WERI-Rb-1 (cell line): ENCODE results near the gene LIMCH1.
"Not testable (repeated sequence)": the region's sequence is repeated elsewhere in the genome, so short reads cannot be mapped to it uniquely, and the experiment has no call there.

Experiments
- DNase-seq: peaks from one replicate; pipeline ENCODE4 v3.0.0-alpha.2; 2020
- H3K27ac ChIP-seq: fragments of 250-450 bp; sonication (Bioruptor Pico); 2 replicates; pipeline ENCODE4 v1.5.1; 2020; ENCODE audit warnings: mild to moderate bottlenecking, moderate library complexity
- H3K27me3 ChIP-seq: fragments of 250-450 bp; sonication (Bioruptor Pico); 2 replicates; pipeline ENCODE4 v1.5.1; 2021; ENCODE audit warnings: mild to moderate bottlenecking, low read depth, moderate library complexity; ENCODE audit not compliant: insufficient read depth, severe bottlenecking
- H3K36me3 ChIP-seq: fragments of 250-450 bp; sonication (Bioruptor Pico); 2 replicates; pipeline ENCODE4 v1.5.1; 2020; ENCODE audit warnings: mild to moderate bottlenecking, moderate library complexity
- H3K4me3 ChIP-seq: 2 replicates; pipeline ENCODE4 v1.5.1; 2011; ENCODE audit warnings: low read depth, mild to moderate bottlenecking, control low read depth, low read length
- H3K9me3 ChIP-seq: fragments of 250-450 bp; sonication (Bioruptor Pico); 2 replicates; pipeline ENCODE4 v1.5.1; 2021; ENCODE audit warnings: mild to moderate bottlenecking, moderate library complexity; ENCODE audit not compliant: severe bottlenecking
- TF ChIP-seq, protein P1 (sequence below): IDR thresholded peaks from 2 replicates; pipeline ENCODE4 v1.5.1; 2011; ENCODE audit warnings: low read depth, mild to moderate bottlenecking, control low read depth, inconsistent platforms, low read length

LIMCH1 gene

DNA sequence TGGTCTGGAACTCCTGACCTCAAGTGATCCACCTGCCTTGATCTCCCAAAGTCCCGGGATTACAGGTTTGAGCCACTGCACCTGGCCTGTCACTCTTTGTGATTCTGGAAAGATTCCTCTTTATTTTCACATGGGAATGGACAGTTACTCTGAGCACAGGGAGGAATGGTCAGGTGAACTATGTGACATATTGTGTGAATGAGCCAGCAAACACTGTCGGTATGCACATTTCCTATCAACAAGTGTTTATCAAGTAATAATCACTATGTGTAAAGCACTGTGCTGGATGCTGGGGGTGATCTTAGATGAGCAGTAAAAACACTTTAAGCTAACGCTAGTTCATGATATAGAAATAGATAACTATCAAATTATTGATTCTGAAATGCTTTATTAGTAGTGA, 97.5 kb downstream of the LIMCH1 start:
- no peak overlapping the region for H3K27ac ChIP-seq
- no peak overlapping the region for H3K4me3 ChIP-seq
- TF ChIP-seq, protein P1, sequence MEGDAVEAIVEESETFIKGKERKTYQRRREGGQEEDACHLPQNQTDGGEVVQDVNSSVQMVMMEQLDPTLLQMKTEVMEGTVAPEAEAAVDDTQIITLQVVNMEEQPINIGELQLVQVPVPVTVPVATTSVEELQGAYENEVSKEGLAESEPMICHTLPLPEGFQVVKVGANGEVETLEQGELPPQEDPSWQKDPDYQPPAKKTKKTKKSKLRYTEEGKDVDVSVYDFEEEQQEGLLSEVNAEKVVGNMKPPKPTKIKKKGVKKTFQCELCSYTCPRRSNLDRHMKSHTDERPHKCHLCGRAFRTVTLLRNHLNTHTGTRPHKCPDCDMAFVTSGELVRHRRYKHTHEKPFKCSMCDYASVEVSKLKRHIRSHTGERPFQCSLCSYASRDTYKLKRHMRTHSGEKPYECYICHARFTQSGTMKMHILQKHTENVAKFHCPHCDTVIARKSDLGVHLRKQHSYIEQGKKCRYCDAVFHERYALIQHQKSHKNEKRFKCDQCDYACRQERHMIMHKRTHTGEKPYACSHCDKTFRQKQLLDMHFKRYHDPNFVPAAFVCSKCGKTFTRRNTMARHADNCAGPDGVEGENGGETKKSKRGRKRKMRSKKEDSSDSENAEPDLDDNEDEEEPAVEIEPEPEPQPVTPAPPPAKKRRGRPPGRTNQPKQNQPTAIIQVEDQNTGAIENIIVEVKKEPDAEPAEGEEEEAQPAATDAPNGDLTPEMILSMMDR = no peak

DNA sequence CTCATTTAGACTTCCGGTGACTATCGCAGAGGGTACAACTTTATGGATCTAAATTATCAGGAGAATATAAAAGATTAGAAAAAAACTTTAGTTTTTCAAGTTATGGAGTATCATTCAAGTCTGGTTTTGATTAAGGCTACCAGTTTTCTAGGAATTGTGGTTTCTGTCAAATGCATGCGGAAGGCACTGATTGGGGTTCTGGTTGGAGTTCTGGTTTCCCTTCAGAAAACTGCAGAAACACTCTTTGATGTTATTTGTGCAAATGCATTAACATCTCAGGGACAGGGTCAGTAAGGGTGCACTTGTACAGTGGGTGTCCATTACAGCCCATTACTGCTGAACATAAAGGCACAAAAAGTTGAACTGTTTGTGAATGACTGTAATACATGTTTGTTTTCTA, 100.2 kb downstream of the LIMCH1 start:
- no peak overlapping the region for H3K4me3 ChIP-seq
- no peak overlapping the region for H3K27ac ChIP-seq
- no peaks in the 10 kb centered on the region for H3K9me3 ChIP-seq
- no peaks in the 10 kb centered on the region for H3K36me3 ChIP-seq
- no peak for DNase-seq
- no peaks in the 10 kb centered on the region for H3K27me3 ChIP-seq
- TF ChIP-seq, protein P1 = no peak

More for the DNA sequence above, 97.5 kb downstream of the LIMCH1 start:
- DNase-seq = no peak
- Histone ChIP-seq H3K36me3 (no peaks in the 10 kb centered on the region), H3K9me3 (no peaks in the 10 kb centered on the region), H3K27me3 (no peaks in the 10 kb centered on the region)

DNA sequence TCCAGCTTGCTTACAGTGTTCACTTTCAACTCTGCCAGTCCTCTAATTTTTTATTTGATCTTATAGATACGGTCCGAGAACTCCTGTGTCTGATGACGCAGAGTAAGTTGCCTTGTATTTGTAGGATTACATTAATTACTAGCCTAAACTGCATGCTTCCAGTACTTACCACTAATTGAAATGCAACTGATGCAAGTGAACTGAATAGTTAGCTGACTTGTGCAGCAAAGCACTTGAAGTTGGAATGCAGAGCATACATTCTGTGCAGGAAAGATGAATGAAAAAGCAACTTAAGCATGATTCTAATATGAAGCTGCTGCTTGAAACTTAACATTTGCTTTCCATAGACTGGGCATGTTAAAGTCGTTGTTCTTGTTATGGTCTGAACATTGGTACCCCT, 100.9 kb downstream of the LIMCH1 start:
- TF ChIP-seq, protein P1 = no peak
- no peak for DNase-seq
- Histone ChIP-seq H3K4me3 (no peak overlapping the region), H3K27me3 (no peaks in the 10 kb centered on the region), H3K36me3 (no peaks in the 10 kb centered on the region), H3K27ac (no peak overlapping the region), H3K9me3 (no peaks in the 10 kb centered on the region)

DNA sequence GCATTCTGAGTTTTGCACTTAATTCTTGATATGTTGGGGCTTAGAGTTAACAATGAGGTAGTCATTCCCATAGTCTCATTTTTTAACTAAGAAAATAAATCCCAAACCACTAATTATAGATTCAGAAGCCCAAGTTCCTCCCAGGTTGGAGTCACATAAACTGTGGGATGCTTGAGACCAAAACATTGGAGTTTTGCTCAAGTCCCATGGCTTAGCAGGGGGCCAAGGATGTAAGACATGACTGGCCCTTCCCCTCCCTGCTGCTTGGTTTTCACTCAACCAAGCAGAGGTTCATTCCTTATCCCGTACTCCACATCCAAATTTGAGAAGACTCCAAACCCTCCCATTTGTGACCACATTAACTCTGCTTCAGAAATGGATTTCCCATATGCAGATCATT, 101.3 kb downstream of the LIMCH1 start:
- DNase-seq = no peak
- Histone ChIP-seq H3K27ac (no peak overlapping the region), H3K27me3 (no peaks in the 10 kb centered on the region), H3K4me3 (no peak overlapping the region), H3K36me3 (no peaks in the 10 kb centered on the region), H3K9me3 (no peaks in the 10 kb centered on the region)
- TF ChIP-seq, protein P1 = no peak

DNA sequence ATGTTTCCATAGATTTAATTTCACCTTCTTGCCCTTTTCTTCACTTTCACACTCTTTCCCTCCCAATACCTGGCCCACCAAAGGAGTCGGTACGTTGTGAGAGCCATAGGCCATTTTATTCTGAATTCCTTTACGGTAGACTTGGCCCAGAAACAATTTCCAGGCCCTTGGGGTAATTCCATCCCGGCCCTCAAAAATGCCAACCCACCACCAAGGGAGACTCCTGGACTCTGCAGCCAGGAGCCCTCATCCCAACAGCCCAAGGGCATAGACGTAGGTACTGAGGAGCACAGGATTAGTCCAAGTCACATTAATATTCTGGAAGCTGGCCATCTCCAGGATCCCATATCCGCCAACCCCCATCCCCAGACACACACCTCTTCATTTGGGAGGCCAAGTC, 102.9 kb downstream of the LIMCH1 start:
- Histone ChIP-seq H3K9me3 (no peaks in the 10 kb centered on the region), H3K27ac (no peak overlapping the region), H3K36me3 (no peaks in the 10 kb centered on the region), H3K4me3 (no peak overlapping the region), H3K27me3 (no peaks in the 10 kb centered on the region)
- DNase-seq = no peak
- TF ChIP-seq, protein P1 = no peak

DNA sequence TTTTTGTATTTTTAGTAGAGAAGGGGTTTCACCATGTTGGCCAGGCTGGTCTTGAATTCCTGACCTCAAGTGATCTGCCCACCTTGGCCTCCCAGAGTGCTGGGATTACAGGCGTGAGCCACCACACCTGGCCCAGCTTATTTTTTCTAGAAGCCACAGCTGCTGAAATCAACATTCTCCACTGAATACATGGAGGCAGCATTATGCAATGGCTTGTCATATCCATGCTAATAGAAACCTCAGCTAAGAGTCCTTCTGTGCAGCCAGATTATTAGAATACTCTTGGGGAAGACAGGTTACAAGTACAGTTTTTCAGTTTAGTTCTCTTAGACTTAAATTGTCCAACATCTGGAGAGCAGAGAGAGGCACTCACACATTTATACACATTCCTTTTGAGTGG, 104.8 kb downstream of the LIMCH1 start:
- not testable (repeated sequence) for H3K27ac ChIP-seq, DNase-seq, H3K4me3 ChIP-seq, H3K9me3 ChIP-seq, H3K27me3 ChIP-seq
- peaks cover 15% of the 10 kb centered on the region for H3K36me3 ChIP-seq
